Measurements from ENCODE around the gene ITIH4.
A peak's percentile ranks its signal among the peaks of the same experiment; 100 is the strongest.
"Not testable (repeated sequence)": the region's sequence is repeated elsewhere in the genome, so short reads cannot be mapped to it uniquely, and the experiment has no call there.

ITIH4 gene

DNA sequence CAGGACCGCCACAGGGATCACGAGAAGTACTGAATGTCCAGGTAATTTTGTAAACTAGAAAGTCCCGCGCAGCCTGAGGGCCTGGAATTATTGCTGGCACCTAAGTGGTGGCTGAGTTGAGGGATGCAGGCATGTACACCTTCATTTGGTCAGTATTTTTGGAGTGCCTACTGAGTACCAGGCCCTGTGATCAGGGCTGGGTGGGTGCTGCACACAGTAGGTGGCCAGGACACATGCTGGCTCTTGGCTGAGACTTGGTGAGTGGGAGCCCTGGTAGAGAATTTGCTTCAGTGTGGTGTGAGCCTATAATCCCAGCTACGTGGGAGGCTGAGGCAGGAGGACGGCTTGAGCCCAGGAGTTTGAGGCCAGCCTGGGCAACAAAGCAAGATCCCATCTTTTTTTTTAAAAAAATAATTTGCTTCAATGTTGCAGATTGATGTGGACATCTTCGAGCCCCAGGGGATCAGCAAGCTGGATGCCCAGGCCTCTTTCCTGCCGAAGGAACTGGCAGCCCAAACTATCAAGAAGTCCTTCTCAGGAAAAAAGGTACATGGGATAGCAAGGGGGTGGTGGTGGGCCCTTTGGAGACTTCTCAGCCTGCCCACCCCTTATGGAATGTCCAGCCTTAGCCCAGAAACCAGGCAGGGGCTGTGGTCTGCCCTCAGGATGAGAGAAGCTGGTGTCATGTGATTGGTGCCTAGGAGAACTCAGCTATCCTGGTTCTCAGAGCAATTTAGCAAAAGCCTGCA lies 50.5 kb downstream of the ITIH4 start:
- no peak for DNase-seq

DNA sequence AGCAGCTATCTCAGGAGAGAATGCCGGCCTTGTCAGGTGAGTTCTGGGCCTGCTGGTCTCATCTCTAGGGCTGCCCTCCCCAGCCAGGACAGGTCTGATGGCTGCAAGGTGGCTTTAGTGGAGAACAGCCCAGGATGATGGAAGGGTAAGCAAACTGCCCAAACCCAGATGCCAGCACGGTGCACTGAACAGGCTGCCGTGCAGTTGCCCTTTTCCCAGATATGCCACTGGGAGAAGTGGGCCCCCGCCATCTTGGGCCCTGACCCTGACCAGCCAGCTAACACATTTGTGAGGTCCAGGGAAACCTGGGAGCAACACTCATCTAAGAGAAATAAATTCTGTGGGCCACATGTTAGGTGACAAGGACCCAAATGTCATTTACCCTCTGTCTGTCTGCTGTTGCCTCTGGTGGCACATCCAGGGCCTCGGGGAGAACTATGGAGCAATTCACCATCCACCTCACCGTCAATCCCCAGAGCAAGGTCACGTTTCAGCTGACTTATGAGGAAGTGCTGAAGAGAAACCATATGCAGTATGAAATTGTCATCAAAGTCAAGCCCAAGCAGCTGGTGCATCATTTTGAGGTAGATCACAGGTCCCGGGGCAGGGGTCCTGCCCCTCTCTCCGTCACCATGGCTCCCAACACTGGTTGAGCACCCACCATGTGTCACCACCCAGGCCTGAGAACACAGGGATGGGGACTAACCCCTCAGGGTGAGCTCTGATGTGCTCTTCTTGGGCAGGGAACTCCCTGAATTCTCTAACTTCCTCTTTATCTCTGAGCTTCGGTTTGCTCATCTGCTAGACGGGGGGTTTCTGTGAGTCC lies 51.2 kb downstream of the ITIH4 start:
- DNase-seq: no peak

DNA sequence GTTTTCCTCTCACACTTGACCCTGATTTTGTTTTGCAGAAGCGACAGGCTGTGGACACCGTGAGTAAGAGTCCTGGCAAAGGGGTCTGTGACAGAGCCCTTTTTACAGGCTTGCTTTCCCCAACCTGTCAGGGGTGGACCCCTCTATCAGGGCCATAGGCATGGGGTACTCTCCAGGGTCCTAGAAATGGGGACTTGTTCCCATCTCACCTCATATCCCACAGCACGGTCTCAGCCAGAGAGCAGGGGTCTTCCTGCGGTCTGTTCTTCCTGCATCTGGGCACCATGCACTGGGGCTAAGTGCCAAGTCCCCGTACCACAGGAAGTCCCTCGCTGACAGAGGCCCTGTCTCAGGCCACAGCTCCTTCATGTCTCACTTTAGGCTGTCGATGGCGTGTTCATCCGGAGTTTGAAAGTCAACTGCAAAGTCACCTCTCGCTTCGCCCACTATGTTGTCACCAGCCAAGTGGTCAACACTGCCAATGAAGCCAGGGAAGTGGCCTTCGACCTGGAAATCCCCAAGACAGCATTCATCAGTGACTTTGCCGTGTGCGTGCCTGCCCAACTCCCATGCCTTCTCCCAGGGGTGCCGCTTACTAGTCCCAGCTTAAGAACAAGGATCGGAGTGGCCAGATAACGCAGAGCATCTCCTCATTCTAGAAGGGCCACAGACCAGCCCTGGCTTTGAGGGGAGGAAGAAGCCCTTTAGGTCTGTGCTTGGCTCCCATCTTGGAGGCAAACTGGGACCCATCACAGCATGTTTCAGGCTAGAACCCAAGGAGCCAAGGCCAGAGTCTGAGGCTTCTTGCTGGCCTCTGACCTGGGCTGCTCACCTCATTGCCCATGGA lies 52.3 kb downstream of the ITIH4 start:
- DNase-seq: no peak

DNA sequence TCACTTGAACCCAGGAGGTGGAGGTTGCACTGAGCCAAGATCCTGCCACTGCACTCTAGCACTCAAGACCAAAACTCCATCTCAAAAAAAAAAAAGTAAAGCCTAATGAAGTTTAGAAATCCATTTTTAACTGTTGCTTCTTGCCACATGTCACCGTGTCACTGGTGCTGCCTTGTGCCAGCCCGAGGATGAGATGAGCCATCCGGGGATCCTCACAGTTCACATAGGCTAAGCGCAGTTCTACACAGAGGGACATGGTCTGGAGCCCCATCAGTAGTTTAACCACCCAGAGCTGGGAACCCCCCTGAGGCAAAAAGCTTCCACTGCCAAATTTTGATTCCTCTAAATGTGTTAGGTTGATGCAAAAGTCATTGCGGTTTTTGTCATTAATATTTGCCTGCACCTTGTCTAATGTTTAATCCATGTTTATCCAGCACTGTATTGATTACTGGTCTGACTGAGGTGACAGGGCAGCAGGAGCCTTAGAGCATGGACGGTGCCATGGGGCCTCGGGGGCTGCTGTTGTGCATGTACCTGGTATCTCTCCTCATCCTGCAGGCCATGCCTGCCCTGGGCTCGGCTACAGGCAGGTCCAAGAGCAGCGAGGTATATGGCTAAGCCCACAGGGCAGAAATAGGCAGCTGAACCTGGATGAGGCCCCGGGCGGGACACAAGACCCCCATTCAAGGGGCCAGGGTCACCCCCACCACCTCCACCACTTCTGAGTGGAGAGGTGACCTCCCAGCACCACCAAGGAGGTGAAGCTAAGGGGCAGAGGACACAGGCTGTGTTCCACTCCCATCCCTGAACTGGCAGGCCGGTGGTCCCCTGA lies 53.1 kb downstream of the ITIH4 start, which contains the start of gene ITIH1:
TSS of gene ITIH1 (plus strand) at position 473 of the 832 bp plus-strand sequence. CDS start at position 490, 17 bp downstream.
- no peak for DNase-seq

DNA sequence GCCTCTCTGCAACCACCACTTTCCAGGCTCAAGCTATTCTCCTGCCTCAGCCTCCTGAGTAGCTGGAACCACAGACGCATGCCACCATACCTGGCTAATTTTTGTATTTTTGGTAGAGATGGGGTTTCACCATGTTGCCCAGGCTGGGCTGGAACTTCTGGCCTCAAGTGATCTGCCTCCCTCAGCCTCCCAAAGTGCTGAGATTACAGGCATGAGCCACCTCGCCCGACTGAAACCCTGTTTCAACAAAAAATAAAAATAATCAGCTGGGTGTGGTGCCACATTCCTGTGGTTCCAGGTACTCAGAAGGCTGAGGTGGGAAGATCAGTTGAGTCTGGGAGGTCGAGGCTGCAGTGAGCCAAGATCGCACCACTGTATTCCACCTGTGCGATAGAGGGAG lies 54.0 kb downstream of the ITIH4 start:
- not testable (repeated sequence) for DNase-seq

DNA sequence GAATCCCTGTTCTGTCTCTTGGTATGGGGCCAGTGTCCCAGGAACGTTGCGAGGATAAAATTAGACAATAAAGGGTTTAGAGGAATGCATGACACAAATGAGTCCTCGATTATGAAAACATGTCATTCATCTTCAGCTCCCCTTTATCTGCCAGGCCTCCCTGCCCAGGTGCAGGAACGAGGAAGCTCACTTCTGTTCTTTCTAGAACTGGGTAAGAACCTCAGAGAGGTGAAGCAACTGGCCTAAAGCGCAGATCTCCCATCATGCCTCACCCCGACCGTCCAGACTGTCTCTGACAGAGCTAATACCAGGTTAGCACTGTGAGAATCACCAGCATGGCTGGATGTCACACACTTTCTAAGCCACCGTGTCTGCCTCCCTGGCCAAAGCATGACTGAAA lies 54.6 kb downstream of the ITIH4 start:
- DNase-seq: no peak

DNA sequence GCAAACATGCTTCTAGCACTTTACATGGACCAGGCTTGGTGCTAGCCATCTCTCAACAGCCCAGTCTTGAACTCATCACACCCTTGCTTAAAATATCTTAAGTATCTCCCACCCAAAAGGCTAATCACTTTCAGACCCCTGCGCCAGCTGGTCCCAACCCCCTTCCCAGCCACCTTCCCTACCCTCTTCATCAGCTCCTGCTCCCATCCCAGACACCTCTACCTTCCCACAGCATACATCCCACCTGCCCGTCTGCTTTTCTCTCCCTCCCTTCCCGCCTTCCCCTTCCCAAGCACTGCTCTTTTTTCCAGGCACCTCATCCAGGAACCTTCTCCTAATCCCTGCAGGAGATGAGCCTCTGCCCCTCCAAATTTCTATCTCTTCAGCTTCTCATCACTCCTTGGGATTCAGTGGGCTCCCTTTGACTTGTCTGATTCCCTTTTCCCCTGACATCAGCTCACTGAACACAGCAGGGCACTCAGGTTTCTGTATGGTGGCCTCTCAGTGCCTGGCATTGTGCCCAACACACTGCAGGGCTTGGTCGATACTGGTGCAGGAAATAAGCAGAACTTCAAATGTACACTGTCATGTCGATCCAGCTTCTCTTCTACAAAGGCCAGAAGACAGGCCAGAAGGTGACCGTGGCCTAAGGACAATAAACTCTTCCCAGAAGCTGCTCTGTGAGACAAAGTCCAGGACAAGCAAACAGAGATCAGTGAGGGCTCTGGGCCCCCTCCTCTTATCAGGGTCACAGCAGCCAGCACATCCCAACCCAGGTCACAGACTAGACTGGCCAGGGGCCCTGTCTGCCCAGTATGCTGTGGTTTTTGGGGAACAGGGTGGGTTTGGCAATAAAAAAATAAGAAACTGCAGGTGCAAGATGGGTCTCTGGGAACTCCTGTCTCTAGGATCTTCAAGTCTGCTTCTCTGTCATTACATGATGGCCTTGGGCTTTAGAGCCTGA lies 55.3 kb downstream of the ITIH4 start:
- no peak for DNase-seq

DNA sequence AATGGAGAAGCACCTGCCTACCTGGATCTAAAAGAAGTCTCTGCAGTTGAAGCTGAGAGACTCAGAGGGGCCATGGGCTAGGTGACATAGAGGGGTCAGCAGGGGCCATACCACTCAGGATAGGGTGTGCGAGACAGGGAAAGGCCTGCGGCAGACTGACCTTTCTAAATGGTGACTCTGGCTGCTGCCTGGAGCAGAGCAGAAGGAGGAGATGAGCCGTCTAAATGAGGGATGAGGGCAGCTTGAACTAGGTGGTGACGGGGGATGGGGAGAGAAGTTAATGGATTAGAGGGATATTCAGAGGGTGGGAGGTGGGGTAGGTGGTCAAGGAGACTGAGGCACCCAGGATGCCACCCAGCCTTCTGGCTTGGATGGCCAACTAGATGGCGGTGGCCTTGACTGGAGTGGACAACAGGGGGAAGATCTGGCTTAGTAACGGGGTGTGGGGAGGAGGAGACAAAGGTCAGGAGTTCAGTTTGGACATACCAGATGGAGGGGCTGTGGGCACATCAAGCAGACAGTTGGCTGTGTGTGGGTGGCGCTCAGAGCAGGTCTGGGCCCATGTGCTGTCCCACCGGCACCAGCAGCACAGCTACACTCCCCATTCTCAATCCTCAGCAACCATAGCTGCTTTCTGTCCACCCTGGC lies 56.3 kb downstream of the ITIH4 start:
- no peak for DNase-seq

DNA sequence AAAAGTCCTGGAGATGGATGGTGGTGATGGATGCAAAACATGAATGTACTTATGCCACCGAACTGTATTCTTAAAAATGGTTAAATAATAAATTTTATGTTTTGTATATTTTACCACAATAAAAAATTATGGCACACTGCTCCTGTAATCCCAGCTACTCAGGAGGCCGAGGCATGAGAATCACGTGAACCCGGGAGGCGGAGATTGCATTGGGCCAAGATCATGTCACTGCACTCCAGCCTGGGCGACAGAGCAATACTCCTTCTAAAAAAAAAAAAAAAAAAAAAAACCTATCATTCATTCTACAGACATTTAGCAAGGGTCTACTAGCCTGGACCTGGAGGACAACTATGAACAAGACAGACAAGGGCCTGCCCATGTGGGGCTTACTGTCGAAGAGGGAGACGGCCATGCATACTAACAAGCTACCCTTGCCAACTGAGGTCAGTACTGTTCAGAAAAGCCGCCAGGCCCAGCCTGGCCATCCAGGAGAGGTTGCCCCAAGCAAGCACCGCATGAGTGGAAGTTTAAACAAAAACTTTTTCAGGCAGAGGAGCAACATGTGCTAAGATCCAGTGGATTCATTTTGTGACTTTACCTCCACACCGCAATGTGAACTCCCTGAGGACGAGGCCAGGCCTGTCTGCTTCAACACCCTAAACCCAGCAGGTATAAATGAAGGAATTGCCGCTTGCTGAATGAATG lies 57.0 kb downstream of the ITIH4 start:
- no peak for DNase-seq

DNA sequence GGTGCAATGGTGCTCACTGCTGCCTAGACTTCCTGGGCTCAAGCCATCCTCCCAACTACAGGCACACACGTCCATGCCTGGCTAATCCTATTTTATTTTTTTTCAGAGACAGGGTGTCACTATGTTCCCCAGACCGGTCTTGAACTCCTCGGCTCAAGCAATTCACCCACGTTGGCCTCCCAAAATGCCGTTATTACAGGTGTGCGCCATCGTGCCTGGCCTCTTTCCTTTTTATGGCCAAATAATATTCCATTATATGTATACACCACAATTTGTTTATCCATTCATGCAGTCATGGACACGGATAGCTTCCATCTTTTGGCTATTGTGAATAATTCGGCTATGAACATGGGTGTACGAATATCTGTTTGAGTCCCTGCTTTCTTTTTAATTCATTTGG lies 58.8 kb downstream of the ITIH4 start:
- no peak for DNase-seq

DNA sequence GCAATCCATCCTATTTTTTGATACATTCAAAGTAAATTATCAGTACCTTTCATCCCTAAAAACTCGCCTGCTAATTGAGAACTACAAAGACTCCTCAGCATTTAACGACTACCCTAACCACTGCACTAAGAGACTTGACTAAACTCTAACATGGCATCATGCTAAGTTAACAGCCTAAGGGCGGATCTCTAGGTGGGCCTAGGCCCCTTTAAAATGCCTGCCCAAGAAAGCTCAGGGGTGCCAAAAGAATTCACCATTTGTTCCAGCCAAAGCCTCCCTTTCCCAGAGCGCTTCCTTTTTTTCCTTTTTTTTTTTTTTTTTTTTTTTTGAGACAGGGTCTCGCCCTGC lies 59.2 kb downstream of the ITIH4 start:
- DNase-seq: no peak

DNA sequence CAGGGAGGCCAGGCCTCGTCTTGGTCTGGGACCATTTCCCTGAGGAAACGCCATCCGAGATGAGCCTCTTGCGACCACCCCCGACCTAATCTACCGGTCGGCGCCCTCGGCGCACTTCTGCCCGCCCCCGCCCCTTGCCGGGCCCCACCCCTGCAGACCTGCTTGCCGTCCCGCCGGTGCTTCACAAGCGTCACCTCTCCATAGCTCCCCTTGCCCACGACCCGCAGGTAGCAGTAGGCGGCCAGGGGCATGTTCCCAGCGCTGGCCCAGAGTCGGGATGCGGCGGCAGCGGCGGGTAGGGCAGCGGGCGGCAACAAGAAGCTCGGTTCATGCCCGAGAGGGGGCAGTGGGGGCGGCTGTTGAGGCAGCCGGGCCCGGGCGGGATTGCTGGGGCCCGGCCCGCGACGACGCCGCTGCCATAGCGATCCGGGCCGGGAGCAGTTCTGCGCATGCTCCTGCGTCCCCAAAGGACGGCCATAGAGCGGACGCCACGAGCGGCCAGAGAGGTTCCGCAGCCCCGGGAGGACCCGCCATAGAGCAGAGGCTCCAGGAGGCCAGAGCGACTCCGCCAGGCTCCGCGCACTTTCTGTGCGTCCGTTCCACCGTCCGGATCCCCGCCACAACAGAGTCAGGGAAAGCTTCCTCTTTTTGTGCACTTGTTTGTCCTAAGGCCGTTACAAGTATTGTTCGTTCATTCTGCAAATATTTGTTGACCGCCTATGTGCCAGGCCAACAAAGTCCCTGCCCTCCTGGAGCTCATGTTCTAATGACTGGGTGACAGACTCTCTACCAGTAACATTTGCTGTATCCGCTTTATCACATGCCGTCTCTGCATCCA lies 59.8 kb downstream of the ITIH4 start, which contains the start of gene NEK4:
TSS of gene NEK4 (minus strand) at position 445 of the 838 bp plus-strand sequence. CDS start at position 251, 194 bp downstream.
- DNase-seq: peak; percentile 89

DNA sequence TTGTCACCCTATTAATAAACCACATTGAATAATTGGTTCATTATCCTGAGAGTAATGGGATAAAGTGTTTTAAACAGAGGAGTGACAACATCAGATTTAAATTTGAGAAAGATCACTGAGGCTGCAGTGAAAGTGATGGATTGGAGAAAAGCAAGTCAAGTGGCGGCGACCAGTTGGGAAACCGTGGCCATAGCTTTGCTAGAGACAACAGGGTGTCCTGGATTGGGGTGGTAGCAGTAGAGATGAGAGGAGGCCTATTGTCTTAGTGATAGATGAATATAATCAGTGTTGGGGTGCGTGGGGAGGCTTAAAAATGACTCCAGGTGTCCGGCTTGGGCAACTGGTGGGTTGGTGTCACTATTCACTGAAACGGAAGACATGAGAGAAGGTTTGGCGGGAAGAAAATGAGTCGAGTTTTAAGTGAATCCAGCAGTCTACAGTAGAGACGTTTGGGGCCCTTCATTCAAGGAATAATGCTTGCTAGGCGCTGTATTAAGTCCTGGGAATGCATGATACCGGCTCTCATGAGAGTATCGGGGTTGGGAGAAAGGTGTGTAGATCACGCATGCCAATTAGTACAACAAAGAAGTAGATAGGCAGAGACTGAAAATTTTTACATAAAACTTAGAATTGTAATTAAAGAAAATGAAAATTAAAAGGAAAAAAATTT lies 60.6 kb downstream of the ITIH4 start:
- DNase-seq: peak; percentile 16

DNA sequence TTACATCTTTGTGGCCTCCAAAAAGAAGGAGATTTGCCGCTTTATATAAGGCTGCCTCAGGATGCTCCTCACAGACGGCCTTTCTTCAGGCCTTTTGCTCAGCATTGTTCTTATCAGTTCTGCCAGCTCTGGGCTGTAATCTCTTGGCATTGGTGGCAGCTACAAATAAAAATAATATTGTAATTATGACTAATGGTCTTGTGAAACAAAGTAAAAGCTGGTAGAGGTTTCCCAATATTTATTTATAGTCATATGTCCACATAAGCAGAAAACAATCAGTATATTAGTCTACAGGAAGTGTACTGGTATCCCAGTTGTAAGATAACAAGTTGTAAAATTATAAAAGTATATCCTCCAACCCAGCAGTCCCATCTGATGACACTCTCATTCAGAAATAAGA lies 67.0 kb downstream of the ITIH4 start:
- no peak for DNase-seq

Measured in EL (cell line).